Keratinocyte (primary cell): Measurements from ENCODE around the gene SENP1. TPM values are rescaled to one million over a fixed set of nuclear protein-coding genes. Genes with fewer than 3 reads are reported as not detected.

Experiments used
- DNase-seq: peaks from one replicate; pipeline ENCODE4 v3.0.0-alpha.2; 2011; ENCODE audit warnings: low read depth, missing footprints, low spot score
- FAIRE-seq: peaks from 2 replicates; lab custom pipeline; 2011; peaks lifted over from hg19 to GRCh38; lab: Jason Lieb, UNC
- H2AFZ ChIP-seq: 2 replicates; pipeline ENCODE4 v1.6.0; 2012; ENCODE audit warnings: low read length, control low read depth, inconsistent platforms; ENCODE audit not compliant: control insufficient read depth
- H3K27ac ChIP-seq: 2 replicates; pipeline ENCODE4 v1.5.1; 2011; ENCODE audit warnings: low read length; ENCODE audit not compliant: control insufficient read depth, insufficient read depth
- H3K27me3 ChIP-seq: 3 replicates; pipeline ENCODE4 v1.6.0; 2011; ENCODE audit warnings: low read length; ENCODE audit not compliant: control insufficient read depth, insufficient read depth; ENCODE audit errors: extremely low read depth
- H3K36me3 ChIP-seq, 2 experiments: 2 replicates in 1 of 2; 3 replicates in 1 of 2; pipeline ENCODE4 v1.5.1; 2011; ENCODE audit warnings: low read length in 2 of 2, mild to moderate bottlenecking in 1 of 2; ENCODE audit not compliant: control insufficient read depth in 2 of 2, insufficient read depth in 2 of 2; ENCODE audit errors: extremely low read depth in 1 of 2
- H3K4me1 ChIP-seq: 3 replicates; pipeline ENCODE4 v1.5.1; 2011; ENCODE audit warnings: low read length; ENCODE audit not compliant: control insufficient read depth, insufficient read depth; ENCODE audit errors: extremely low read depth
- H3K4me2 ChIP-seq: 3 replicates; pipeline ENCODE4 v1.6.0; 2011; ENCODE audit warnings: low read depth, low read length; ENCODE audit not compliant: control insufficient read depth, insufficient read depth; ENCODE audit errors: extremely low read depth
- H3K4me3 ChIP-seq, 3 experiments: fragments of 200-600 bp in 1 of 3; sonication (generic) in 1 of 3; 2 replicates in 2 of 3; 3 replicates in 1 of 3; pipeline ENCODE4 v1.5.1; 2011 to 2016; ENCODE audit warnings: low read length in 3 of 3, mild to moderate bottlenecking in 3 of 3, control low read depth in 2 of 3, inconsistent platforms in 1 of 3, low read depth in 1 of 3, mixed read lengths in 1 of 3, mixed run types in 1 of 3, moderate library complexity in 1 of 3; ENCODE audit not compliant: control insufficient read depth in 2 of 3, insufficient read depth in 2 of 3; ENCODE audit errors: extremely low read depth in 1 of 3
- H3K79me2 ChIP-seq: 2 replicates; pipeline ENCODE4 v1.6.0; 2012; ENCODE audit warnings: low read length; ENCODE audit not compliant: control insufficient read depth, insufficient read depth
- H3K9ac ChIP-seq: 3 replicates; pipeline ENCODE4 v1.6.0; 2011; ENCODE audit warnings: low read length; ENCODE audit not compliant: control insufficient read depth, insufficient read depth; ENCODE audit errors: extremely low read depth
- H3K9me1 ChIP-seq: 3 replicates; pipeline ENCODE4 v1.6.0; 2011; ENCODE audit warnings: low read length; ENCODE audit not compliant: control insufficient read depth, insufficient read depth; ENCODE audit errors: extremely low read depth
- H3K9me3 ChIP-seq: 2 replicates; pipeline ENCODE4 v1.5.1; 2012; ENCODE audit warnings: low read depth, low read length; ENCODE audit not compliant: control insufficient read depth
- H4K20me1 ChIP-seq: 3 replicates; pipeline ENCODE4 v1.6.0; 2011; ENCODE audit warnings: low read length; ENCODE audit not compliant: control insufficient read depth, insufficient read depth; ENCODE audit errors: extremely low read depth
- CTCF ChIP-seq, 3 experiments: IDR thresholded peaks in 1 of 3; conservative IDR thresholded peaks in 1 of 3; optimal IDR thresholded peaks in 1 of 3; 2 replicates in 2 of 3; 3 replicates in 1 of 3; pipeline versions ENCODE3 to v1.5.1; 2011; ENCODE audit warnings: low read length in 3 of 3, mild to moderate bottlenecking in 3 of 3, moderate library complexity in 2 of 3, control low read depth in 1 of 3, inconsistent platforms in 1 of 3; ENCODE audit not compliant: insufficient read depth in 2 of 3; ENCODE audit errors: extremely low read depth in 1 of 3
- EZH2 ChIP-seq: IDR thresholded peaks from one replicate; pipeline ENCODE4 v1.6.1; 2012; ENCODE audit warnings: inconsistent platforms, mild to moderate bottlenecking, low read length, moderate library complexity
- dilution Hi-C: fragments of 300-500 bp; cut with MboI; formaldehyde crosslinking; loops from one replicate; pipeline ENCODE4 v1.7.0; 2020; ENCODE audit warnings: low sequenced_read_pairs; ENCODE audit not compliant: extremely low pct_ligation_motif_present
- polyA plus RNA-seq, 5 experiments: library from polyadenylated mRNA; depleted of rRNA in 3 of 5; stranded (reverse) in 3 of 5; stranded (forward) in 1 of 5; unstranded in 1 of 5; fragments of >200 nt; gene quantifications; 1 replicate in 1 of 5; 2 replicates in 3 of 5; 3 replicates in 1 of 5; pipeline versions ENCODE4 v1.2.1 to v1.2.3, GENCODE V29; 2011 to 2012; ENCODE audit warnings: missing spikeins in 2 of 5, low read depth in 1 of 5, low replicate concordance in 1 of 5

Gene SENP1
- polyA plus RNA-seq, 1 donor (not counting 4 experiments of a cell fraction or from before 2014, with no cell fraction given) = 15.4 TPM

- H3K4me3 ChIP-seq = no peak overlapping the region
- no peaks in the 10 kb centered on the region for H3K9me3 ChIP-seq
- no peaks in the 10 kb centered on the region for H4K20me1 ChIP-seq
- no peak overlapping the region for H3K27ac ChIP-seq
- no peaks in the 10 kb centered on the region for H3K79me2 ChIP-seq
- no peak overlapping the region for H3K9ac ChIP-seq
- no peak for TF ChIP-seq EZH2
- peaks cover 22% of the 10 kb centered on the region for H3K27me3 ChIP-seq
- no peaks in the 10 kb centered on the region for H3K4me1 ChIP-seq
- no peak overlapping the region for H3K4me2 ChIP-seq
- H2AFZ ChIP-seq = no peak overlapping the region
- no peak for FAIRE-seq
- no peaks in the 10 kb centered on the region for H3K9me1 ChIP-seq
- dilution Hi-C loops = no loop called here
- DNase-seq = no peak
- H3K36me3 ChIP-seq = no peaks in the 10 kb centered on the region
Observed at GRCh38 chr12:48010366-48010970, 95.4 kb downstream of the SENP1 start.

- TF ChIP-seq CTCF (optimal IDR thresholded peaks at IDR 0.05 in 1 of 3, IDR thresholded peaks at IDR 0.05 in 1 of 3, conservative IDR thresholded peaks at IDR 0.05 in 1 of 3; ENCODE audit: extremely low read depth in 1 of 3, insufficient read depth in 2 of 3, low read length in 3 of 3) = no peak
- TF ChIP-seq EZH2 = no peak
Observed at GRCh38 chr12:48009471-48009870, 96.4 kb downstream of the SENP1 start.

GRCh38 chr12:48008950-48009349 lies 96.9 kb downstream of the SENP1 start:
- no peak for FAIRE-seq
- Histone ChIP-seq H3K79me2 (no peaks in the 10 kb centered on the region), H2AFZ (no peak overlapping the region), H4K20me1 (no peaks in the 10 kb centered on the region), H3K9me3 (no peaks in the 10 kb centered on the region), H3K4me3 (no peak overlapping the region), H3K27me3 (peaks cover 37% of the 10 kb centered on the region), H3K36me3 (no peaks in the 10 kb centered on the region), H3K9me1 (no peaks in the 10 kb centered on the region), H3K9ac (no peak overlapping the region), H3K4me2 (no peak overlapping the region), H3K27ac (no peak overlapping the region), H3K4me1 (peaks cover 2% of the 10 kb centered on the region)
- dilution Hi-C loops = no loop called here
- TF ChIP-seq CTCF (optimal IDR thresholded peaks at IDR 0.05 in 1 of 3, IDR thresholded peaks at IDR 0.05 in 1 of 3, conservative IDR thresholded peaks at IDR 0.05 in 1 of 3; ENCODE audit: extremely low read depth in 1 of 3, insufficient read depth in 2 of 3, low read length in 3 of 3) (peak in 1 of 3 experiments; percentile 12), EZH2 (no peak)
- no peak for DNase-seq

More at GRCh38 chr12:48009471-48009870, 96.4 kb downstream of the SENP1 start:
- Histone ChIP-seq H3K27me3 (peaks cover 32% of the 10 kb centered on the region), H3K4me1 (no peaks in the 10 kb centered on the region), H3K9me1 (no peaks in the 10 kb centered on the region), H3K9ac (no peak overlapping the region), H2AFZ (no peak overlapping the region), H3K27ac (no peak overlapping the region), H4K20me1 (no peaks in the 10 kb centered on the region), H3K36me3 (no peaks in the 10 kb centered on the region), H3K4me2 (no peak overlapping the region), H3K79me2 (no peaks in the 10 kb centered on the region), H3K9me3 (no peaks in the 10 kb centered on the region), H3K4me3 (no peak overlapping the region)
- DNase-seq (no peak), FAIRE-seq (no peak)
- dilution Hi-C loops = no loop called here
